Hepatocyte (in vitro differentiated cells): Measurements from ENCODE around the gene C1QL4. TPM values are rescaled to one million over a fixed set of nuclear protein-coding genes. Genes with fewer than 3 reads are reported as not detected.
"Not testable (repeated sequence)": the region's sequence is repeated elsewhere in the genome, so short reads cannot be mapped to it uniquely, and the experiment has no call there.

Experiments
- DNase-seq: peaks from one replicate; pipeline ENCODE4 v3.0.0-alpha.2; 2016; ENCODE audit warnings: low spot score
- H2AFZ ChIP-seq: fragments of 200-600 bp; sonication (generic); 2 replicates; pipeline ENCODE4 v1.6.0; 2016; ENCODE audit warnings: antibody characterized with exemption, mild to moderate bottlenecking
- H3K27ac ChIP-seq: fragments of 200-600 bp; sonication (generic); 2 replicates; pipeline ENCODE4 v1.5.1; 2016; ENCODE audit warnings: mild to moderate bottlenecking
- H3K27me3 ChIP-seq: fragments of 200-600 bp; sonication (generic); 2 replicates; pipeline ENCODE4 v1.6.1; 2016
- H3K36me3 ChIP-seq: fragments of 200-600 bp; sonication (generic); replicated peaks from 2 replicates; pipeline ENCODE4 v1.5.1; 2016; ENCODE audit warnings: low read depth; ENCODE audit not compliant: insufficient read depth
- H3K4me1 ChIP-seq: fragments of 200-600 bp; sonication (generic); 2 replicates; pipeline ENCODE4 v1.5.1; 2016; ENCODE audit warnings: mild to moderate bottlenecking, moderate library complexity; ENCODE audit not compliant: insufficient read depth
- H3K4me2 ChIP-seq: fragments of 200-600 bp; sonication (generic); 2 replicates; pipeline ENCODE4 v1.6.0; 2016
- H3K4me3 ChIP-seq: fragments of 200-600 bp; sonication (generic); 2 replicates; pipeline ENCODE4 v1.5.1; 2016; ENCODE audit warnings: mild to moderate bottlenecking
- H3K79me2 ChIP-seq: fragments of 200-600 bp; sonication (generic); 2 replicates; pipeline ENCODE4 v1.6.0; 2017; ENCODE audit warnings: mild to moderate bottlenecking
- H3K9me2 ChIP-seq: fragments of 200-600 bp; sonication (generic); replicated peaks from 2 replicates; pipeline ENCODE4 v1.6.0; 2017; ENCODE audit warnings: mild to moderate bottlenecking; ENCODE audit not compliant: insufficient read depth
- H3K9me3 ChIP-seq: fragments of 200-600 bp; sonication (generic); 2 replicates; pipeline ENCODE4 v1.5.1; 2016; ENCODE audit warnings: low read depth, mild to moderate bottlenecking
- H4K20me1 ChIP-seq: fragments of 200-600 bp; sonication (generic); 2 replicates; pipeline ENCODE4 v1.6.0; 2016; ENCODE audit warnings: mild to moderate bottlenecking; ENCODE audit not compliant: insufficient read depth, poor library complexity, severe bottlenecking
- CTCF ChIP-seq: fragments of 200-600 bp; sonication (generic); IDR thresholded peaks from 2 replicates; pipeline ENCODE4 v1.5.1; 2016; ENCODE audit warnings: antibody characterized with exemption, mild to moderate bottlenecking; ENCODE audit not compliant: poor library complexity
- EZH2 ChIP-seq: fragments of 200-600 bp; sonication (generic); IDR thresholded peaks from 2 replicates; pipeline ENCODE4 v1.6.1; 2016; ENCODE audit warnings: antibody characterized with exemption, mild to moderate bottlenecking, borderline replicate concordance
- EZH2phosphoT487 ChIP-seq: fragments of 200-600 bp; sonication (generic); IDR thresholded peaks from one replicate; pipeline ENCODE4 v1.6.1; 2018; ENCODE audit warnings: antibody characterized with exemption, mild to moderate bottlenecking, low read depth, moderate library complexity; ENCODE audit not compliant: unreplicated experiment, severe bottlenecking
- WGBS: methylation state at CpG from one replicate; pipeline ENCODE4 v1.1.6; 2016; ENCODE audit warnings: low lambda C conversion rate; ENCODE audit errors: missing lambda C conversion rate; 5-methylcytosine and 5-hydroxymethylcytosine counted together
- polyA plus RNA-seq: library from polyadenylated mRNA; unstranded; fragments of >200 nt; fragmentation: Nextera tagmentation; extraction: Ambion mirVana; gene quantifications from 2 replicates; pipeline ENCODE4 v1.2.1, GENCODE V29; 2016
- total RNA-seq: library from RNA; depleted of rRNA; stranded (reverse); fragments of >200 nt; gene quantifications from 2 replicates; pipeline ENCODE4 v1.2.3, GENCODE V29; 2014

The C1QL4 gene
- total and polyA plus RNA-seq, 2 experiments from 2014 or later, result not detected

- Histone ChIP-seq H2AFZ (no peak overlapping the region), H3K4me1 (no peaks in the 10 kb centered on the region), H4K20me1 (no peaks in the 10 kb centered on the region), H3K36me3 (no peaks in the 10 kb centered on the region), H3K9me3 (no peaks in the 10 kb centered on the region), H3K27ac (no peak overlapping the region), H3K9me2 (no peaks in the 10 kb centered on the region), H3K4me3 (no peak overlapping the region), H3K79me2 (no peaks in the 10 kb centered on the region), H3K27me3 (peaks cover 4% of the 10 kb centered on the region), H3K4me2 (no peak overlapping the region)
- WGBS, result 79% methylated on average over 4 of the region's 4 CpGs
- TF ChIP-seq EZH2phosphoT487 (no peak), CTCF (no peak), EZH2 (no peak)
- no peak for DNase-seq
Observed at GRCh38 chr12:49284672-49285071, 52.3 kb downstream of the C1QL4 start.

- 86% methylated on average over 20 of the region's 25 CpGs for WGBS
- no peak for DNase-seq
- Histone ChIP-seq H3K27ac (no peak overlapping the region), H3K4me1 (no peaks in the 10 kb centered on the region), H3K27me3 (peaks cover 4% of the 10 kb centered on the region), H3K9me2 (no peaks in the 10 kb centered on the region), H3K4me2 (no peak overlapping the region), H4K20me1 (no peaks in the 10 kb centered on the region), H3K36me3 (no peaks in the 10 kb centered on the region), H3K9me3 (no peaks in the 10 kb centered on the region), H3K4me3 (no peak overlapping the region), H3K79me2 (no peaks in the 10 kb centered on the region), H2AFZ (no peak overlapping the region)
- TF ChIP-seq EZH2phosphoT487, result no peak
- no peak for TF ChIP-seq CTCF
- no peak for TF ChIP-seq EZH2
Observed at GRCh38 chr12:49283541-49284429, 53.2 kb downstream of the C1QL4 start.

GRCh38 chr12:49282740-49283375 lies 54.1 kb downstream of the C1QL4 start:
- not testable (repeated sequence) for H3K9me2 ChIP-seq, H3K4me3 ChIP-seq, H3K4me2 ChIP-seq, H3K4me1 ChIP-seq, H3K9me3 ChIP-seq, H3K27ac ChIP-seq, H4K20me1 ChIP-seq, H3K27me3 ChIP-seq, H3K36me3 ChIP-seq, DNase-seq, H2AFZ ChIP-seq, H3K79me2 ChIP-seq
- 53% methylated on average over 3 of the region's 6 CpGs for WGBS

Other genes with a start within 250 kb of the C1QL4 start
- gene DHH, start 242.4 kb downstream of the C1QL4 start, total RNA-seq, result 0.28 TPM in 1 of 2 replicates, not detected in the other
- not detected in 2 replicates for gene DHH, start 242.4 kb downstream of the C1QL4 start, polyA plus RNA-seq
- 33.3 and 55.1 TPM in 2 replicates for gene LMBR1L, start 226.3 kb downstream of the C1QL4 start, total RNA-seq
- 74.1 and 79.8 TPM in 2 replicates for gene LMBR1L, start 226.3 kb downstream of the C1QL4 start, polyA plus RNA-seq
- gene TUBA1B, start 205.8 kb downstream of the C1QL4 start, total RNA-seq, result 652 and 722 TPM in 2 replicates
- gene TUBA1B, start 205.8 kb downstream of the C1QL4 start, polyA plus RNA-seq, result 558 and 608 TPM in 2 replicates
- gene TUBA1A, start 148.1 kb downstream of the C1QL4 start, total RNA-seq, result 358 and 379 TPM in 2 replicates
- 333 and 338 TPM in 2 replicates for gene TUBA1A, start 148.1 kb downstream of the C1QL4 start, polyA plus RNA-seq
- 422 and 528 TPM in 2 replicates for gene TUBA1C, start 72.1 kb downstream of the C1QL4 start, total RNA-seq
- 198 and 252 TPM in 2 replicates for gene TUBA1C, start 72.1 kb downstream of the C1QL4 start, polyA plus RNA-seq
- 0.70 and 1.1 TPM in 2 replicates for gene PRPH, start 42.0 kb downstream of the C1QL4 start, total RNA-seq
- 1.3 and 1.7 TPM in 2 replicates for gene PRPH, start 42.0 kb downstream of the C1QL4 start, polyA plus RNA-seq
- 3.4 and 4.1 TPM in 2 replicates for gene TROAP, start 13.9 kb downstream of the C1QL4 start, total RNA-seq
- 8.0 and 12.5 TPM in 2 replicates for gene TROAP, start 13.9 kb downstream of the C1QL4 start, polyA plus RNA-seq
- 28.3 and 30.7 TPM in 2 replicates for gene DNAJC22, start 9.7 kb upstream of the C1QL4 start, total RNA-seq
- gene DNAJC22, start 9.7 kb upstream of the C1QL4 start, polyA plus RNA-seq, result 16.1 and 17.8 TPM in 2 replicates
- 24.9 and 26.5 TPM in 2 replicates for gene SPATS2, start 30.3 kb upstream of the C1QL4 start, total RNA-seq
- 36.8 and 39.8 TPM in 2 replicates for gene SPATS2, start 30.3 kb upstream of the C1QL4 start, polyA plus RNA-seq
- 0.30 and 1.0 TPM in 2 replicates for gene KCNH3, start 201.8 kb upstream of the C1QL4 start, total RNA-seq
- 0.43 and 1.1 TPM in 2 replicates for gene KCNH3, start 201.8 kb upstream of the C1QL4 start, polyA plus RNA-seq
- gene MCRS1, start 231.0 kb upstream of the C1QL4 start, total RNA-seq, result 51.1 and 51.4 TPM in 2 replicates
- gene MCRS1, start 231.0 kb upstream of the C1QL4 start, polyA plus RNA-seq, result 57.7 and 58.2 TPM in 2 replicates